Stimulated activated CD8-positive, alpha-beta memory T cell treated with anti-CD3 and anti-CD28 coated beads, Interleukin-12 subunit alpha, Interleukin-12 subunit beta, amount 100 ng/mL, for 4 hours (primary cell): ENCODE measurements around the gene USP7.
"Not testable (repeated sequence)": the region's sequence is repeated elsewhere in the genome, so short reads cannot be mapped to it uniquely, and the experiment has no call there.

ENCODE experiments used
- DNase-seq: peaks from one replicate; pipeline ENCODE4 v3.0.0-alpha.2; 2020; ENCODE audit warnings: low read depth

USP7 gene

GRCh38 chr16:8843296-8843695 lies 120.4 kb downstream of the USP7 start:
- not testable (repeated sequence) for DNase-seq
